Tibial artery (tissue), 4 donors: ENCODE data around the gene PRR7.

Experiments used
- DNase-seq, 2 donors: peaks; one replicate each; pipeline ENCODE4 v3.0.0-alpha.2; 2019
- H3K27ac ChIP-seq, 2 donors: fragments of 200-600 bp; sonication (generic) in 1 of 2; 1 replicate in 1 of 2; 2 replicates in 1 of 2; pipeline ENCODE4 v1.5.1; 2018 to 2019; ENCODE audit warnings: mild to moderate bottlenecking in 1 of 2
- H3K27me3 ChIP-seq, 2 donors: fragments of 200-600 bp; sonication (generic) in 1 of 2; one replicate each; pipeline versions ENCODE4 v1.5.1 to v1.6.0; 2016 to 2019
- H3K36me3 ChIP-seq, 3 donors: fragments of 200-600 bp; sonication (generic) in 2 of 3; one replicate each; pipeline ENCODE4 v1.5.1; 2016 to 2019; ENCODE audit warnings: mild to moderate bottlenecking in 2 of 3
- H3K4me1 ChIP-seq, 4 donors: fragments of 200-600 bp; sonication (generic) in 2 of 4; 1 replicate in 3 of 4; 2 replicates in 1 of 4; pipeline ENCODE4 v1.5.1; 2016 to 2019
- H3K4me3 ChIP-seq, 2 donors: fragments of 200-600 bp; sonication (generic) in 1 of 2; 1 replicate in 1 of 2; 2 replicates in 1 of 2; pipeline ENCODE4 v1.5.1; 2018 to 2019; ENCODE audit warnings: mild to moderate bottlenecking in 2 of 2
- H3K9me3 ChIP-seq, 3 donors: fragments of 200-600 bp; sonication (generic) in 1 of 3; one replicate each; pipeline ENCODE4 v1.5.1; 2016 to 2019
- intact Hi-C: fragments of 100-400 bp; cut with DNase I; formaldehyde crosslinking; loops from one replicate; pipeline ENCODE4 v1.15.0; 2023; ENCODE audit warnings: low total_unique reads
- TF ChIP-seq, protein P1 (sequence below), 2 experiments: fragments of 200-600 bp in 1 of 2; fragments of 450-650 bp in 1 of 2; IDR thresholded peaks; one replicate each; pipeline ENCODE4 v1.5.1; 2017 to 2019; ENCODE audit warnings: antibody characterized with exemption in 2 of 2, mild to moderate bottlenecking in 1 of 2, moderate library complexity in 1 of 2

PRR7 gene

DNA sequence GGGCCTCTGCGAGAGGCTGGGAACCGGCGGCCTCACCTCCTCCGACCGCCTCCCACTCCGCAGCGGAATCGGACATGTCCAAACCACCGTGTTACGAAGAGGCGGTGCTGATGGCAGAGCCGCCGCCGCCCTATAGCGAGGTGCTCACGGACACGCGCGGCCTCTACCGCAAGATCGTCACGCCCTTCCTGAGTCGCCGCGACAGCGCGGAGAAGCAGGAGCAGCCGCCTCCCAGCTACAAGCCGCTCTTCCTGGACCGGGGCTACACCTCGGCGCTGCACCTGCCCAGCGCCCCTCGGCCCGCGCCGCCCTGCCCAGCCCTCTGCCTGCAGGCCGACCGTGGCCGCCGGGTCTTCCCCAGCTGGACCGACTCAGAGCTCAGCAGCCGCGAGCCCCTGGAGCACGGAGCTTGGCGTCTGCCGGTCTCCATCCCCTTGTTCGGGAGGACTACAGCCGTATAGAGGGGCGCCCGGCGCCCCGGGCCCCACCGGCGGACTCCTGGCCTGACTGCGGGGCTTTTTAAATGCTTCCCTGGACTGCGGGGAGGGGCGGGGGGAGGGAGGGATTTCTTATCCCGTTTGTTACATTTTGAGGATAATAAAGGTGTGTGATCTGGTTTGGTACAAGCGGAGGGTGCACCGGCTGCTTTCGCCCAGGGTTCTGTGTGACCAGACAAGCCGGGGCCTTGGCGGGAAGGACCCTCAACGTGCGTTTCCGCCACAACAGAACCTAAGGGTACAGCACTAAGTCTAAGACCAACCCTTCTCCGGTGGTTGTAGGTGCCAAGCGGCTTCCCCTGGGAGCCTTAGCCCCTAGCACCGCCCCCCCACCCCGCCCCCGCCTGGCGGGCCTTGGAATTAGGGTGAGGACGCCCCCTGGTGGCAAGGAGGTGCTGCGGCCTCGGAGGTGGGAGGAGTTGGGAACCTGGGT is 9.3 kb downstream of the PRR7 start:
- Histone ChIP-seq H3K9me3 (no peaks in the 10 kb centered on the region), H3K4me1 (peaks cover 0 to 45% (median 31%) of the 10 kb centered on the region in 4 donors), H3K4me3 (peak overlapping the region; percentile 56 to 62), H3K27ac (peak overlapping the region; percentile 62 to 79), H3K27me3 (peaks cover 0 to 18% of the 10 kb centered on the region in 2 donors), H3K36me3 (peaks cover 0 to 30% (median 27%) of the 10 kb centered on the region in 3 donors)
- peak; percentile 94 to 97 for DNase-seq
- intact Hi-C loops = loop anchor here (2.0 kb wide), 3 partner anchors 37 to 51 kb away; no protein-coding TSS in a partner anchor
- TF ChIP-seq, protein P1, sequence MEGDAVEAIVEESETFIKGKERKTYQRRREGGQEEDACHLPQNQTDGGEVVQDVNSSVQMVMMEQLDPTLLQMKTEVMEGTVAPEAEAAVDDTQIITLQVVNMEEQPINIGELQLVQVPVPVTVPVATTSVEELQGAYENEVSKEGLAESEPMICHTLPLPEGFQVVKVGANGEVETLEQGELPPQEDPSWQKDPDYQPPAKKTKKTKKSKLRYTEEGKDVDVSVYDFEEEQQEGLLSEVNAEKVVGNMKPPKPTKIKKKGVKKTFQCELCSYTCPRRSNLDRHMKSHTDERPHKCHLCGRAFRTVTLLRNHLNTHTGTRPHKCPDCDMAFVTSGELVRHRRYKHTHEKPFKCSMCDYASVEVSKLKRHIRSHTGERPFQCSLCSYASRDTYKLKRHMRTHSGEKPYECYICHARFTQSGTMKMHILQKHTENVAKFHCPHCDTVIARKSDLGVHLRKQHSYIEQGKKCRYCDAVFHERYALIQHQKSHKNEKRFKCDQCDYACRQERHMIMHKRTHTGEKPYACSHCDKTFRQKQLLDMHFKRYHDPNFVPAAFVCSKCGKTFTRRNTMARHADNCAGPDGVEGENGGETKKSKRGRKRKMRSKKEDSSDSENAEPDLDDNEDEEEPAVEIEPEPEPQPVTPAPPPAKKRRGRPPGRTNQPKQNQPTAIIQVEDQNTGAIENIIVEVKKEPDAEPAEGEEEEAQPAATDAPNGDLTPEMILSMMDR (IDR thresholded peaks at IDR 0.05) = peak; percentile 77 to 97

DNA sequence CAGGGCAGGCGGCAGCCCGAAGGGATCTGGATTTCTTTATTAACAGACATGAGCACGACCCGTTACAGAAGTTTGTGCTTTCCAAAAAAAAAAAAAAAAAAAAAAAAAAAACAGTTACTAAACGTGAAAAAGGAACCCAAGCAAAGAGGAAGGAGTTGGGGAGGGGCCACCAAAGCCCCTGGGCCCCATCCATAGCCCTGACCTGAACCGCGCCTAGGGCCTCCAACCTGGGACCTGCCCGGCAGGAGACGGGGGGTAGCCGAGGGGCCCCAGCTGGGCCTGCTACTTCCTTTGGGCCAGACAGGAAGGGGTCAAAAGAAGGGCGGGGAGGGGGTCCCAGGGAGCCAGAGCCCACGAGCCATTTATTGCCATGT is 10.0 kb downstream of the PRR7 start:
- peaks cover 0 to 45% (median 31%) of the 10 kb centered on the region in 4 donors for H3K4me1 ChIP-seq

DNA sequence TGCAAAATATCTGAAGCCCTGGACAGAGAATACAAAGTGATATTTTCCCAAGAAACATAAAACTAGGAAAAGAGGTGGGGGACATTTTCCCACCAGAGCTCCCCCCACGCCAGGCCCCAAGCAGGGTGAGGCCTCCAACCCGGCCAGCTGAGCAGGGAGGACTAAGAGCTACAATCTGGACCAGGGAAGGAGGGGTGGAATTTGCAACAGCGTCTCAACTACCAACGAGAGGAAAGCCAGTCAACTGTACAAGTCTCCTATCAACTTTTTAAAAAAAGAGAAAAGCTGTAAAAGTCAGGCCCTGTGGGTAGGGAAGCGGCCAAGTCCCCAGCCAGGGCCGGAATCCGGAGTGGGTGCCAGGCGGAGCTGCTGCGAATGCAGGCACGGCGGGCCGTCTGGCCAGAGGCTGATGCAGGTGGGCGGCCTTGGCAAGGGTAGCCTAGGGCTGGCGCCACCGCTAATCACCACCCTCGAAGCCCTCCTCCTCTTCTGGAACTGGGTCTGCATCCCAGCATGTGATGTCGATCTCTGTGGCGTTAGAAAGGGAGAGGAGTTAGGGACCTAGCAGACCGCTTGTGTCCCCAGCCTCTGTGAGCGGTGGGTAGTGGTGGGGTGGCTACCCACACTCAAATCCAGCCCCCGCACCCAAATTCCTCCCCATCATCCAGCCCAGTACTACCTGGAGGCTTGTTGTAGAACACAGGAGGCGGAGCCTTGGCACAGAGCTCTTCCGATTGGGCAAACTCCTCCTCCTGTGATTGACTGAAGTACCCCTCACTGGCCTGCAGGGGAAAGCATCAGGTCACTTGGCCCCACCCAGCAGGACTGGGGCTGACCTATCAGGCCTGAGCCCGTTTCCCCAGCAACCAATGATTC is 10.6 kb downstream of the PRR7 start:
- TF ChIP-seq, protein P1 (IDR thresholded peaks at IDR 0.05) = peak; percentile 86 to 92
- DNase-seq = peak; percentile 90 to 94
- no peak overlapping the region for H3K4me3 ChIP-seq
- peaks cover 0 to 45% (median 31%) of the 10 kb centered on the region in 4 donors for H3K4me1 ChIP-seq
- H3K36me3 ChIP-seq = peaks cover 0 to 30% (median 30%) of the 10 kb centered on the region in 3 donors
- intact Hi-C loops = loop anchor here (2.0 kb wide), 1 partner anchor 36 kb away; no protein-coding TSS in a partner anchor
- H3K27me3 ChIP-seq = peaks cover 0 to 10% of the 10 kb centered on the region in 2 donors
- H3K9me3 ChIP-seq = no peaks in the 10 kb centered on the region
- H3K27ac ChIP-seq = peak overlapping the region; percentile 62 to 79

More for the DNA sequence above, 10.0 kb downstream of the PRR7 start:
- no peak for DNase-seq
- Histone ChIP-seq H3K36me3 (peaks cover 0 to 30% (median 27%) of the 10 kb centered on the region in 3 donors), H3K4me3 (no peak overlapping the region), H3K27me3 (peaks cover 0 to 16% of the 10 kb centered on the region in 2 donors), H3K9me3 (no peaks in the 10 kb centered on the region), H3K27ac (peak overlapping the region; percentile 62 to 79)
- TF ChIP-seq, protein P1 (IDR thresholded peaks at IDR 0.05) = no peak
- intact Hi-C loops = loop anchor here (2.0 kb wide), 1 partner anchor 36 kb away; no protein-coding TSS in a partner anchor

DNA sequence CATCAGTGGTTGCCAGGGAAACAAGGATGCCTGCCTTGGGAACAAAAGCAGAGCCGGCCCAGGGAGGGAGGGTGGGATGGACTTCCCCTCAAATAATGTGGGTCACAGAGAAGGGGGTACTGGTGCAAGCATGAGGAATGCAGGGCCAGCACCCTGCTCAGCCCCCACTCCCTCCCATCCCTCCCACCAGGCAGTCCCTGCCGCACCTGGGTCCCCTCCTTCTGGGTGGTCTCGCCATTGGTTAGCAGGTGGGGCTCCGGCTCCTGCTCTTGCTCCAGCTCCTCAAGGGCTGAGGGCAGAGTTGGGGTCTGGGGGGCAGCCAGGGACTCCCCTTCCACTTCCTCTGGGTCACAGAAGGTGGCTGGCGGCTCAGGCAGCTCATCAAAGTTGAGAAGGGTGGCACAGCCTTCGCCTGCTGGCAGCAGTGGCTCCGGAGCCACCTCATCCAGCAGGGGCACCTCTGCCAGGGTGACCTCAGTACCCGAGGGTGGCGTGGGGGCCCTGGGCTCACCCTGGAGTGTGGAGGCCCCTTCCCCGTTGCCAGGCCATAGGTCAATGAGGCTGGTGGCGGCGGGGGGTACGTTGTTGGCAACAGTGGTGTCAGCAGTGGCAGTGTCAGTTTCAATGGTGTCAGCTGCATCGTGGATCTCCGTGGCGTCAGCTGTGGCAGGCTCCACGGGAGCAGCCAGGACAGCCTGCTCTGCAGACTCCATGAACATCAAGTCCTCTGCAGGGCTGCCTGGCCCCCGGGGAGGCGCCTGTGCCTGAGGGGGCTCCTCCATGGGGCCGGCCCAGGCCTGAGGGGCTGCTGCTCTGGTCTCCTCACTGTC is 11.5 kb downstream of the PRR7 start:
- intact Hi-C loops = loop anchor here (2.0 kb wide), 1 partner anchor 35 kb away; no protein-coding TSS in a partner anchor
- H3K9me3 ChIP-seq = no peaks in the 10 kb centered on the region
- H3K36me3 ChIP-seq = peaks cover 0 to 33% (median 30%) of the 10 kb centered on the region in 3 donors
- no peak for DNase-seq
- H3K4me3 ChIP-seq = no peak overlapping the region
- H3K4me1 ChIP-seq = peaks cover 0 to 45% (median 31%) of the 10 kb centered on the region in 4 donors
- TF ChIP-seq, protein P1 (IDR thresholded peaks at IDR 0.05) = no peak
- H3K27me3 ChIP-seq = peaks cover 0 to under 1% of the 10 kb centered on the region in 2 donors
- H3K27ac ChIP-seq = peak overlapping the region; percentile 62 to 79
